K562 (cell line): ENCODE measurements around the gene GATAD2B. TPM values are rescaled to one million over a fixed set of nuclear protein-coding genes. Genes with fewer than 3 reads are reported as not detected.

Source experiments
- CTBP1 ChIP-seq: fragments of 450-650 bp; IDR thresholded peaks from 2 replicates; pipeline ENCODE4 v1.6.1; 2016; ENCODE audit warnings: borderline replicate concordance
- DLX4 ChIP-seq: fragments of 250-450 bp; sonication (Bioruptor Pico); IDR thresholded peaks from 2 replicates; pipeline ENCODE4 v1.6.1; 2021; ENCODE audit warnings: mild to moderate bottlenecking
- ELF1 ChIP-seq: fragments of 200-800 bp; sonication (Bioruptor generic); IDR thresholded peaks from 2 replicates; pipeline ENCODE4 v1.6.1; 2016; ENCODE audit warnings: missing genetic modification characterization, missing compliant biosample characterization
- HDAC8 ChIP-seq: fragments of 450-650 bp; IDR thresholded peaks from 2 replicates; pipeline ENCODE4 v1.6.1; 2016; ENCODE audit warnings: mild to moderate bottlenecking, missing genetic modification characterization, moderate library complexity, missing compliant biosample characterization
- HNRNPLL ChIP-seq: fragments of 200-400 bp; formaldehyde crosslinking; IDR thresholded peaks from 2 replicates; pipeline ENCODE4 v1.6.1; 2017; ENCODE audit warnings: low read length, low read depth, mild to moderate bottlenecking; ENCODE audit not compliant: poor library complexity, severe bottlenecking
- ID3 ChIP-seq, 2 experiments: fragments of 250-450 bp in 1 of 2; fragments of 450-650 bp in 1 of 2; sonication (Bioruptor Pico) in 1 of 2; IDR thresholded peaks; 2 replicates each; pipeline versions ENCODE4 v1.6.1 to v1.8.0; 2016 to 2021; ENCODE audit warnings: mild to moderate bottlenecking in 2 of 2, moderate library complexity in 2 of 2, missing compliant biosample characterization in 1 of 2, missing genetic modification characterization in 1 of 2
- KAT8 ChIP-seq: fragments of 450-650 bp; IDR thresholded peaks from 2 replicates; pipeline ENCODE4 v1.6.1; 2016; ENCODE audit warnings: low read depth, mild to moderate bottlenecking
- MEIS2 ChIP-seq: fragments of 450-650 bp; IDR thresholded peaks from 2 replicates; pipeline ENCODE4 v1.6.1; 2014; ENCODE audit warnings: mild to moderate bottlenecking; ENCODE audit not compliant: partially characterized antibody
- NFXL1 ChIP-seq: fragments of 450-650 bp; formaldehyde crosslinking; IDR thresholded peaks from 2 replicates; pipeline ENCODE4 v1.4.0; 2021; ENCODE audit warnings: mild to moderate bottlenecking
- RCOR1 ChIP-seq, 2 experiments: IDR thresholded peaks; 2 replicates each; pipeline ENCODE4 v1.6.1; 2012; ENCODE audit warnings: low read depth in 2 of 2, low read length in 2 of 2, borderline replicate concordance in 1 of 2, improper control_type of control experiment in 1 of 2
- SNIP1 ChIP-seq: fragments of 450-650 bp; IDR thresholded peaks from 2 replicates; pipeline ENCODE4 v1.7.1; 2017; ENCODE audit warnings: low read depth, mild to moderate bottlenecking
- TARDBP ChIP-seq: fragments of 450-650 bp; IDR thresholded peaks from 2 replicates; pipeline ENCODE4 v1.6.1; 2016
- XRCC5 ChIP-seq: fragments of 200-400 bp; formaldehyde crosslinking; IDR thresholded peaks from 2 replicates; pipeline ENCODE4 v1.6.1; 2017; ENCODE audit warnings: low read depth, mild to moderate bottlenecking, low read length
- ZBTB12 ChIP-seq: fragments of 250-450 bp; sonication (Bioruptor Pico); IDR thresholded peaks from 2 replicates; pipeline ENCODE4 v1.4.0; 2020
- ZC3H11A ChIP-seq: IDR thresholded peaks from 2 replicates; pipeline ENCODE4 v1.6.1; 2012; ENCODE audit warnings: low read depth, low read length, improper control_type of control experiment
- ZC3H4 ChIP-seq: sonication (generic); formaldehyde crosslinking; IDR thresholded peaks from 2 replicates; pipeline ENCODE4 v1.9.0; 2021; ENCODE audit warnings: missing genetic modification reagents, borderline replicate concordance
- ZEB2 ChIP-seq: fragments of 450-650 bp; IDR thresholded peaks from 2 replicates; pipeline ENCODE4 v1.6.1; 2016
- ZNF24 ChIP-seq: fragments of 450-650 bp; IDR thresholded peaks from 2 replicates; pipeline ENCODE4 v1.6.1; 2016
- ZNF263 ChIP-seq: sonication (generic); formaldehyde crosslinking; IDR thresholded peaks from 2 replicates; pipeline ENCODE4 v1.8.0; 2022; ENCODE audit warnings: mild to moderate bottlenecking, missing genetic modification reagents, borderline replicate concordance
- ZNF592 ChIP-seq: fragments of 450-650 bp; IDR thresholded peaks from 2 replicates; pipeline ENCODE4 v1.6.1; 2017; ENCODE audit warnings: antibody characterized with exemption, mild to moderate bottlenecking
- ZNF785 ChIP-seq: fragments of 250-450 bp; sonication (Bioruptor Pico); IDR thresholded peaks from 2 replicates; pipeline ENCODE4 v1.4.0; 2020; ENCODE audit warnings: mild to moderate bottlenecking
- polyA plus RNA-seq, 8 experiments: library from polyadenylated mRNA; depleted of rRNA in 4 of 8; stranded (reverse) in 5 of 8; unstranded in 3 of 8; fragments of >200 nt; fragmentation: Nextera tagmentation in 2 of 8; fragmentation: Illumina TruSeq in 1 of 8; extraction: Ambion mirVana in 2 of 8; extraction: Trizol in 1 of 8; gene quantifications; 2 replicates each; pipeline versions ENCODE4 v1.2.1 to v1.2.3, GENCODE V29; 2011 to 2014; ENCODE audit warnings: inconsistent platforms in 1 of 8, missing spikeins in 1 of 8
- total RNA-seq, 7 experiments: library from RNA; depleted of rRNA in 6 of 7; stranded (reverse); fragments of >200 nt in 6 of 7; fragmentation: Illumina TruSeq in 2 of 7; extraction: Trizol in 2 of 7; gene quantifications; 2 replicates each; pipeline versions ENCODE4 v1.2.1 to v1.2.3, GENCODE V29; 2011 to 2021; ENCODE audit warnings: low replicate concordance in 1 of 7
- TF ChIP-seq, protein P1 (sequence below): IDR thresholded peaks from 2 replicates; pipeline ENCODE4 v1.6.1; 2011; ENCODE audit not compliant: insufficient read length; ENCODE audit errors: extremely low read depth

Gene GATAD2B
- total and polyA plus RNA-seq, 9 of the 15 experiments (the other 6 are each of a cell fraction or from before 2014, with no cell fraction given) = 1.5 to 40.2 (median 4.9) TPM

GRCh38 chr1:153796786-153797659 lies 125.7 kb downstream of the GATAD2B start (continued):
- TF ChIP-seq, protein P1, sequence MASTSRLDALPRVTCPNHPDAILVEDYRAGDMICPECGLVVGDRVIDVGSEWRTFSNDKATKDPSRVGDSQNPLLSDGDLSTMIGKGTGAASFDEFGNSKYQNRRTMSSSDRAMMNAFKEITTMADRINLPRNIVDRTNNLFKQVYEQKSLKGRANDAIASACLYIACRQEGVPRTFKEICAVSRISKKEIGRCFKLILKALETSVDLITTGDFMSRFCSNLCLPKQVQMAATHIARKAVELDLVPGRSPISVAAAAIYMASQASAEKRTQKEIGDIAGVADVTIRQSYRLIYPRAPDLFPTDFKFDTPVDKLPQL = no peak
- TF ChIP-seq TARDBP (no peak), ZEB2 (no peak), KAT8 (no peak), ZC3H11A (no peak), CTBP1 (peak; percentile 33; the same call in 1 of the 2 replicates), ID3 (CRISPR knock-in tag; IDR thresholded peaks at IDR 0.05) (no peak), ID3 (tag; IDR thresholded peaks at IDR 0.05) (no peak), RCOR1 (IDR thresholded peaks at IDR 0.05; ENCODE audit: borderline replicate concordance in 1 of 2, low read depth in 2 of 2, low read length in 2 of 2) (peak in 1 of 2 experiments; percentile 18; a peak in 1 of 4 replicates), ZNF263 (CRISPR knock-in tag) (no peak), MEIS2 (no peak), ZBTB12 (CRISPR knock-in tag) (no peak), XRCC5 (no peak), ZNF592 (no peak), SNIP1 (no peak), DLX4 (CRISPR knock-in tag) (no peak), HDAC8 (no peak), ZNF785 (no peak), HNRNPLL (no peak), ZNF24 (no peak), NFXL1 (no peak), ZC3H4 (CRISPR knock-in tag) (0 out of 2 replicates have a peak, but pooled peaks have one; percentile 18), ELF1 (tag) (no peak)
